ENCODE results near the gene TOP2A.
A peak's percentile ranks its signal among the peaks of the same experiment; 100 is the strongest.

The TOP2A gene

DNA sequence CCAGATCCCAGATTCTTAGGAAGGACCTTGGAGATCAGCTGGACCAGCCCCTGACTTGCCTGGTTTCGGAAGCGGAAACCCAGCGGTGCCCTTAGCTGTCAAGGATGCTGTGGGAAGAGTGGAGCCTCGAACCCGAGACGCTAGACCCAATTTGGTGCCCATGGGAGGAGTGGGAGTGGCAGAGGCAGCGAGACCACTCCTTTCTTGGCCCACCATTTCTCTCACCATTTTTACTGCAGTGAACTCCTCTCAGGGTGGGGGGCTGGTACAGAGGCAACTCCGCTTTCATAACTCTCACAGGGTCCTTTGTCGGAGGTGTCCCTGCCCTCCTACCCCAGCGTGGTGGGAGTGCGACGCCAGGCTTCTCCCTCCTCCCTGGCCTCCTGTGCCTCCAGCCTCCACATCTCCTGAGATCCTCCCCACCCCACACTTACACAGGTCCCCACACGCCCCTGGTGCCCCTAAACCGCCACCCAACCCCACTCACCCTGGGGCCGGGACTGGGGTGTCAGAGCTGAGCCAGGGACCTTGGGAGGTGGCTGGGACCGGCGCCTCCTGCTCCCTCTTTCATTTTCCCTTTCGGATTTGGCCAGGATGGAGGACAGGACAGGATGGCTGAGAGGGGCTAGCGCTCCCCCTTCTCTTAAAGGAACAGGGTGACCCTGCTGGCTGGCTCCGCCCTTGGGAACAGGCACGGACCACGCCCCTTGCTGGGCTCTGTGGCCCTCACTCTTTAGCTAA is 53.4 kb downstream of the TOP2A start, which contains the start of gene GJD3:
Gene GJD3, minus strand, starts transcription at position 617 of the 741 bp plus-strand sequence. CDS start 922 bp downstream, outside the sequence.
- Histone ChIP-seq H3K4me3 (IDR thresholded peaks at IDR 0.05; ENCODE audit: insufficient read depth, low read depth, low read length) (no peak within 1 kb of the TSS), H3K4me2 (no peak within 1 kb of the TSS), H3K27ac (no peak within 1 kb of the TSS)

DNA sequence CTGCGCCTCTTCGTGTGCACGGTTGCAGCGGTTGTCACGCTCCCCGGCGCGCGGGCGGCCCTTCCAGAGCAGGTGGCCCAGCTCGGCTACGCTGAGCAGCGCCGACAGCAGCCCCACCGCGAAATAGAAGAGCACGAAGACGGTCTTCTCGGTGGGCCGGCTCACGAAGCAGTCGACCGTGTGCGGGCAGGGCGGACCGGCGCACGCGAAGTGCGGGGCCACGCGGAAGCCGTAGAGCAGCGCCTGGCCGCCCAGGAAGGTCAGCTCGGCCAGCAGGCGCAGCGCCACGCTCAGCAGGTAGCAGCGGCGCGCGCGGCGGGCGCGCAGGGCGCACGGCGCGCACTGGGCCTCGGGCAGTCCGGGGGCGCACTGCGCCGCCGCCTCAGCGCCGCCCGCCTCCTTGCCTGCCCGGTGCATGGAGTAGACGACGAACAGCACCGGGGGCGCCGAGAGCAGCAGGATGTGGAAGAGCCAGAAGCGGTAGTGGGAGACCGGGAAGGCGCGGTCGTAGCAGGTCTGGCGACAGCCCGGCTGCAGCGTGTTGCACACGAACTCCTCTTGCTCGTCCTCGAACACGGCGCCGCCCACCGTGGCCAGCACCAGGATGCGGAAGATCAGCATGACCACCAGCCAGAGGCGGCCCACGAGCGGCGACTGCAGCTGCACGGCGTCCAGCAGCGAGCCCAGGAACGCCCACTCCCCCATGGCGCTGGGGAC is 54.4 kb downstream of the TOP2A start:
- H3K27me3 ChIP-seq (ENCODE audit: insufficient read depth, low read depth), result no peaks in the 10 kb centered on the region
- peak overlapping the region; percentile 79 for H2AFZ ChIP-seq (ENCODE audit: low read depth)
- H3K4me1 ChIP-seq (ENCODE audit: low read depth, poor library complexity, severe bottlenecking), result peaks cover 12% of the 10 kb centered on the region
- H4K20me1 ChIP-seq (ENCODE audit: insufficient read depth), result no peaks in the 10 kb centered on the region
- H3K79me2 ChIP-seq (ENCODE audit: insufficient read depth, low read depth), result no peaks in the 10 kb centered on the region
- H3K9ac ChIP-seq, result peak overlapping the region; percentile 38; the same call in 1 of the 2 replicates
- H3K4me2 ChIP-seq, result peak overlapping the region; percentile 56; the same call in 1 of the 2 replicates
- no peak for TF ChIP-seq CTCF (conservative IDR thresholded peaks at IDR 0.05; ENCODE audit: low read depth, low read length)
- H3K27ac ChIP-seq, result no peak overlapping the region
- no peak overlapping the region for H3K4me3 ChIP-seq (IDR thresholded peaks at IDR 0.05; ENCODE audit: insufficient read depth, low read depth, low read length)
- no peaks in the 10 kb centered on the region for H3K36me3 ChIP-seq (ENCODE audit: insufficient read depth)

More for the DNA sequence above, 53.4 kb downstream of the TOP2A start, which contains the start of gene GJD3:
- H2AFZ ChIP-seq (ENCODE audit: low read depth), result no peak within 1 kb of the TSS
- H3K4me1 ChIP-seq (ENCODE audit: low read depth, poor library complexity, severe bottlenecking), result peaks cover 4% of the 10 kb centered on the region
- no peaks in the 10 kb centered on the region for H3K79me2 ChIP-seq (ENCODE audit: insufficient read depth, low read depth)
- no peaks in the 10 kb centered on the region for H4K20me1 ChIP-seq (ENCODE audit: insufficient read depth)
- no peak within 1 kb of the TSS for H3K9ac ChIP-seq
- H3K27me3 ChIP-seq (ENCODE audit: insufficient read depth, low read depth), result no peaks in the 10 kb centered on the region
- H3K36me3 ChIP-seq (ENCODE audit: insufficient read depth), result no peaks in the 10 kb centered on the region
- no peak for TF ChIP-seq CTCF (conservative IDR thresholded peaks at IDR 0.05; ENCODE audit: low read depth, low read length)

DNA sequence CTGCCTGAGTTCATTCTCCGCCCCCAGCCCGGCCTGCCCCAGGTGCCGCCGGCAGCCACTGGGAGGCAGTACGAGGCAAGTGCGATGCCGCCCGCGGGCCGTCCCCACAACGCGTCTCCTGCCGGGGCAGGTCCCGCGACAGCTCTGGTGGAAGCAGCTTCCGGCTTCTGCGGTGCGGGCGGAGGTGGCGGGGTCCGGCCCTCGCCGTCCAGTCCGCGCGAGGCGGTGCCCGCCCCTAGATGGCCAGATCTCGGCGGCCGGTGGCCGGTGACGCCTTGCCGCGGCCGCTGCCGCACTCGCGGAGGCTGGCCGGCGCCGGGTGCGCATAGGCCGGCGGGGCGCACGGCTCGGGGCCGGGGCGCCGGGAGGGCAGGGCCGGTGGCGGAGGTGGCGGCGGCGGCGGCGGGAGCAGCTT is 55.0 kb downstream of the TOP2A start:
- no peaks in the 10 kb centered on the region for H3K79me2 ChIP-seq (ENCODE audit: insufficient read depth, low read depth)
- TF ChIP-seq CTCF (conservative IDR thresholded peaks at IDR 0.05; ENCODE audit: low read depth, low read length), result peak; percentile 68
- H3K4me2 ChIP-seq, result peak overlapping the region; percentile 56; the same call in 1 of the 2 replicates
- no peaks in the 10 kb centered on the region for H3K36me3 ChIP-seq (ENCODE audit: insufficient read depth)
- H3K27me3 ChIP-seq (ENCODE audit: insufficient read depth, low read depth), result no peaks in the 10 kb centered on the region
- no peak overlapping the region for H3K27ac ChIP-seq
- peaks cover 16% of the 10 kb centered on the region for H3K4me1 ChIP-seq (ENCODE audit: low read depth, poor library complexity, severe bottlenecking)
- peak overlapping the region; percentile 38; the same call in 1 of the 2 replicates for H3K9ac ChIP-seq
- no peaks in the 10 kb centered on the region for H4K20me1 ChIP-seq (ENCODE audit: insufficient read depth)
- peak overlapping the region; percentile 79 for H2AFZ ChIP-seq (ENCODE audit: low read depth)
- no peak overlapping the region for H3K4me3 ChIP-seq (IDR thresholded peaks at IDR 0.05; ENCODE audit: insufficient read depth, low read depth, low read length)

DNA sequence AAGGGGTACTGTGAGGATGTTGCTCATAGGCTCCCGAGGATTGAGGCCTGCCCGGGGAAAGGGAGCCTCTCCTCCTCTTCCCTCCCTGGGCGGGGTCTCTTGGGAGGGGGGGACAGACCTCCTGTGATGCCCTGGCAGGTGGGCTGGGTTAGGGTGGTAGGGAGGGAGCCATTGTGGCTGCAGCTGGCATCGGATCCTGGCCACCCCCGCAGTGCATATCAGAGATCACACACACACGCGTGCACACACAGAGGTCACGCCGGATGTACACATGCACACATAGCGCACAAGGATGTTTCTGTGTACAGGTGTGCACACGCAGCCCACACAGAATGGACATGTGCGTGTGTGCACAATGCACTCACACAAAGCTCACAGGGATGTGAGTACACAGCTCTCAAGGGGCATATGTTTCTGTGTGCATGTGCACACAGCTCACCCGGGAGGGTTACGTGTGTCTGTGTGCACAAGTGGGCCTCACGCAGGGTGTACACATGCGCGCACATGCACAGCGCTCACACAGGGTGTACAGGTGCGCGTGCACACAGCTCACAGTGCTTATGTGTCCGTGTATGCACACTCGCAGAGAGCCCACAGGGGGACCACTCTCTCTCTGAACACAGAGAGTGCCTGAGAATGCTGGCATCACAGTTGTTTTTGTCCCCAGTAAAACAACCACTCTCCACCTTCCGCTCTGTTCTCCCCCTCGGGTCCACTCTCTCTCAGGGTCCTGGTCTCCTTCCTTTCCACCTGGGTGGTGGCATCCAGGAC is 55.6 kb downstream of the TOP2A start:
- H3K9ac ChIP-seq, result peak overlapping the region; percentile 38; the same call in 1 of the 2 replicates
- H3K27me3 ChIP-seq (ENCODE audit: insufficient read depth, low read depth), result no peaks in the 10 kb centered on the region
- peaks cover 16% of the 10 kb centered on the region for H3K4me1 ChIP-seq (ENCODE audit: low read depth, poor library complexity, severe bottlenecking)
- TF ChIP-seq CTCF (conservative IDR thresholded peaks at IDR 0.05; ENCODE audit: low read depth, low read length), result no peak
- H3K27ac ChIP-seq, result no peak overlapping the region
- peak overlapping the region; percentile 8; the same call in 1 of the 2 replicates for H3K4me2 ChIP-seq
- no peaks in the 10 kb centered on the region for H4K20me1 ChIP-seq (ENCODE audit: insufficient read depth)
- H2AFZ ChIP-seq (ENCODE audit: low read depth), result peak overlapping the region; percentile 79
- no peaks in the 10 kb centered on the region for H3K36me3 ChIP-seq (ENCODE audit: insufficient read depth)
- H3K4me3 ChIP-seq (IDR thresholded peaks at IDR 0.05; ENCODE audit: insufficient read depth, low read depth, low read length), result no peak overlapping the region
- no peaks in the 10 kb centered on the region for H3K79me2 ChIP-seq (ENCODE audit: insufficient read depth, low read depth)

Data from KMS-11 (cell line).